Myocyte (in vitro differentiated cells): ENCODE results near the gene BPIFB1. TPM values are rescaled to one million over a fixed set of nuclear protein-coding genes. Genes with fewer than 3 reads are reported as not detected.

Experiments used
- total RNA-seq: library from RNA; depleted of rRNA; stranded (reverse); fragments of >200 nt; gene quantifications from 2 replicates; pipeline ENCODE4 v1.2.3, GENCODE V29; 2014

BPIFB1 gene
- total RNA-seq, 1 donor from 2014 or later: not detected

Other genes starting within 250 kb of the BPIFB1 start
- not detected in 2 replicates for gene BPIFB3, start 229.3 kb upstream of the BPIFB1 start, total RNA-seq
- not detected in 2 replicates for gene BPIFB4, start 203.6 kb upstream of the BPIFB1 start, total RNA-seq
- gene BPIFA2, start 115.1 kb upstream of the BPIFB1 start, total RNA-seq: not detected in 2 replicates
- gene BPIFA3, start 65.9 kb upstream of the BPIFB1 start, total RNA-seq: not detected in 2 replicates
- not detected in 2 replicates for gene BPIFA1, start 47.2 kb upstream of the BPIFB1 start, total RNA-seq
- 28.1 and 29.7 TPM in 2 replicates for gene CDK5RAP1, start 118.3 kb downstream of the BPIFB1 start, total RNA-seq
- 35.6 and 35.8 TPM in 2 replicates for gene SNTA1, start 160.5 kb downstream of the BPIFB1 start, total RNA-seq
- gene CBFA2T2, start 206.9 kb downstream of the BPIFB1 start, total RNA-seq: 12.4 and 14.3 TPM in 2 replicates